ENCODE results near the gene NMRAL1.
A peak's percentile ranks its signal among the peaks of the same experiment; 100 is the strongest.

The NMRAL1 gene

DNA sequence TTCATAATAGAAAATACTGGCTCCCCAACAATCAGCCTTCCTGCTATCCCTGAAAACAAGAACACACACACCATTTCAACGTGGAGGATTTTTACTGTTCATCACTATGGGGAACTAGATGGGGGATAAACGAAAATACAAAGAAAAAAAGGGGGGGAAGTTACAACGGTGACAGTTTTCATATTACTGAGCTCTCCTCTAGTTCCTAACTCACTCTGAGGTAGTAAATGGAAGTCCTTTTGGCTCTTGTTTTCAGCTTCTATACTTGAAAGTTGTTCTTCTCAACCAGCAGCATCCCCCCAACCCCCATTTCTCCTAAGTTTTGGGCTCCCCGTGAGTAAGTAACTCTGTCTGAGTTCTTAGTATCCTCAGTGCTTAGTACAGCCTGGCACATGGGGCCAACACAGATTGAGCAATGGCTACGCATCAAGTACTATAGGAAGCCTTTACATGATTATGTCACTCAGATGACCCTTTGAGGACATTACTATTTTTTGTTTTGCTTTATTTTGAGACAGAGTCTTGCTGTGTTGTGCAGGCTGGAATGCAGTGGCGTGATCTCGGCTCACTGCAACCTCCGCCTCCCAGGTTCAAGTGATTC is 53.8 kb downstream of the NMRAL1 start:
- peaks cover 14% of the 10 kb centered on the region for H3K4me1 ChIP-seq (ENCODE audit: control insufficient read depth, low read length)
- no peaks in the 10 kb centered on the region for H3K9me3 ChIP-seq (ENCODE audit: control insufficient read depth, insufficient read depth, low read length)
- H3F3A ChIP-seq (ENCODE audit: control insufficient read depth, insufficient read depth) = no peaks in the 10 kb centered on the region; the same call in 1 of the 2 replicates
- H3K27ac ChIP-seq (ENCODE audit: low read depth, low read length) = no peak overlapping the region
- H3K79me2 ChIP-seq (ENCODE audit: control insufficient read depth, low read length) = peaks cover 13% of the 10 kb centered on the region
- no peaks in the 10 kb centered on the region; the same call in 1 of the 2 replicates for H3K36me3 ChIP-seq (ENCODE audit: control insufficient read depth, low read length)
- H3K4me2 ChIP-seq (ENCODE audit: low read length) = no peak overlapping the region
- H3K27me3 ChIP-seq (ENCODE audit: control insufficient read depth, low read length) = no peaks in the 10 kb centered on the region
- H3K9me2 ChIP-seq (replicated peaks; ENCODE audit: control insufficient read depth, low read length) = no peaks in the 10 kb centered on the region
- H3K4me3 ChIP-seq (ENCODE audit: low read length) = no peak overlapping the region
- no peaks in the 10 kb centered on the region for H4K20me1 ChIP-seq (ENCODE audit: control insufficient read depth, insufficient read depth, low read depth, low read length)
- TF ChIP-seq CTCF (IDR thresholded peaks at IDR 0.05; ENCODE audit: low read depth, low read length, poor library complexity, severe bottlenecking) = no peak
- TF ChIP-seq EZH2phosphoT487 (IDR thresholded peaks at IDR 0.05; ENCODE audit: borderline replicate concordance, low read length) = no peak

GRCh38 chr16:4419402-4419959 is 54.9 kb downstream of the NMRAL1 start:
- peaks cover 19% of the 10 kb centered on the region for H3K79me2 ChIP-seq (ENCODE audit: control insufficient read depth, low read length)

GRCh38 chr16:4416200-4417032 is 58.0 kb downstream of the NMRAL1 start, which contains the start of gene CORO7:
TSS of gene CORO7 (minus strand) at chr16:4416596. CDS start at chr16:4416518, 78 bp downstream.
- H3K4me2 ChIP-seq (ENCODE audit: low read length) = peak within 1 kb of the TSS; percentile 69
- H3K4me3 ChIP-seq (ENCODE audit: low read length) = peak within 1 kb of the TSS; percentile 81
- H3K9me3 ChIP-seq (ENCODE audit: control insufficient read depth, insufficient read depth, low read length) = no peaks in the 10 kb centered on the region
- no peaks in the 10 kb centered on the region for H3K27me3 ChIP-seq (ENCODE audit: control insufficient read depth, low read length)
- no peak for TF ChIP-seq CTCF (IDR thresholded peaks at IDR 0.05; ENCODE audit: low read depth, low read length, poor library complexity, severe bottlenecking)
- TF ChIP-seq EZH2phosphoT487 (IDR thresholded peaks at IDR 0.05; ENCODE audit: borderline replicate concordance, low read length) = no peak
- 0 out of 2 replicates have a peak, but pooled peaks cover 4% of the 10 kb centered on the region for H4K20me1 ChIP-seq (ENCODE audit: control insufficient read depth, insufficient read depth, low read depth, low read length)
- H3K4me1 ChIP-seq (ENCODE audit: control insufficient read depth, low read length) = peaks cover 27% of the 10 kb centered on the region
- peaks cover 43% of the 10 kb centered on the region for H3K79me2 ChIP-seq (ENCODE audit: control insufficient read depth, low read length)
- H3F3A ChIP-seq (ENCODE audit: control insufficient read depth, insufficient read depth) = peaks cover 7% of the 10 kb centered on the region
- H3K27ac ChIP-seq (ENCODE audit: low read depth, low read length) = peak within 1 kb of the TSS; percentile 57
- H3K9me2 ChIP-seq (replicated peaks; ENCODE audit: control insufficient read depth, low read length) = no peaks in the 10 kb centered on the region
- peaks cover 25% of the 10 kb centered on the region for H3K36me3 ChIP-seq (ENCODE audit: control insufficient read depth, low read length)

More at GRCh38 chr16:4419402-4419959, 54.9 kb downstream of the NMRAL1 start:
- H3K27ac ChIP-seq (ENCODE audit: low read depth, low read length) = no peak overlapping the region
- no peak for TF ChIP-seq EZH2phosphoT487 (IDR thresholded peaks at IDR 0.05; ENCODE audit: borderline replicate concordance, low read length)
- TF ChIP-seq CTCF (IDR thresholded peaks at IDR 0.05; ENCODE audit: low read depth, low read length, poor library complexity, severe bottlenecking) = no peak
- H3K36me3 ChIP-seq (ENCODE audit: control insufficient read depth, low read length) = peaks cover 9% of the 10 kb centered on the region; the same call in 1 of the 2 replicates
- H3K4me2 ChIP-seq (ENCODE audit: low read length) = no peak overlapping the region
- no peak overlapping the region for H3K4me3 ChIP-seq (ENCODE audit: low read length)
- 0 out of 2 replicates have a peak, but pooled peaks cover under 1% of the 10 kb centered on the region for H4K20me1 ChIP-seq (ENCODE audit: control insufficient read depth, insufficient read depth, low read depth, low read length)
- H3F3A ChIP-seq (ENCODE audit: control insufficient read depth, insufficient read depth) = peaks cover 4% of the 10 kb centered on the region
- H3K27me3 ChIP-seq (ENCODE audit: control insufficient read depth, low read length) = no peaks in the 10 kb centered on the region
- no peaks in the 10 kb centered on the region for H3K9me3 ChIP-seq (ENCODE audit: control insufficient read depth, insufficient read depth, low read length)
- no peaks in the 10 kb centered on the region for H3K9me2 ChIP-seq (replicated peaks; ENCODE audit: control insufficient read depth, low read length)
- H3K4me1 ChIP-seq (ENCODE audit: control insufficient read depth, low read length) = peaks cover 22% of the 10 kb centered on the region

Measured in DOHH2 (cell line).